ENCODE results near the gene FHIT.
A peak's percentile ranks its signal among the peaks of the same experiment; 100 is the strongest.
"Not testable (repeated sequence)": the region's sequence is repeated elsewhere in the genome, so short reads cannot be mapped to it uniquely, and the experiment has no call there.

FHIT gene

DNA sequence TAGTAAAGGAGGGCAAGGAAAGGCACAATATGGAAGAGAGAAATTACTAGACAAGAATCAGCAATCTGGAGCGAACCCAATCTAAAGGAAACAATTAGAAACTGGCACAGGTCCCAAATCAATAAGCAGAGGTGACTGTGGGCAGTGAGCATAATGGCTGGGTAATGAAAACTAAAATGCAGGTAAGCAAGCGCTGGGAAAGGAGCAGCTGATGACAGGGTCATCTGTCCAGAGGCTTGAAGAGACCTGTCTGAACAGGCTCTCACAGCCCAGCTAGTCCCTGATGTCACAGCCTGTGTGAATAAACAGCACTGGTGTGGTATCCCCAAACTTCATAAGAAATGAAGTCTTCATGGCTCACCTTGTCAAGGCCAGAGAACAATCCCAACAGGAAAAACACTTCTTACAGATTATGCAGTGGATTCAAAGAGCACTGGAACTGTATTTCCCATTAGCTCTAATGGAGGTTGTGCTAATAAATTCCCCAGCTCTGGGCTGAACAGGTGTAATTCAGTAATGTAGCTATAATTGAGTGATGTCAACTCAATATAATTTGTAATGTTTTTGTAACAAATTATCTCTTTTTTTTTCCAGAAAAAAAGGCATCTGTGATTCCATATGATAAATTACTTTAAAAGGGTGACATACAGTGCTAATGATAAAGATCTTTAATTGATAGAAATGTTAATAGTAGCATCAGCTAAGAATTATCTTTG is 197.3 kb downstream of the FHIT start:
- no peak for DNase-seq

DNA sequence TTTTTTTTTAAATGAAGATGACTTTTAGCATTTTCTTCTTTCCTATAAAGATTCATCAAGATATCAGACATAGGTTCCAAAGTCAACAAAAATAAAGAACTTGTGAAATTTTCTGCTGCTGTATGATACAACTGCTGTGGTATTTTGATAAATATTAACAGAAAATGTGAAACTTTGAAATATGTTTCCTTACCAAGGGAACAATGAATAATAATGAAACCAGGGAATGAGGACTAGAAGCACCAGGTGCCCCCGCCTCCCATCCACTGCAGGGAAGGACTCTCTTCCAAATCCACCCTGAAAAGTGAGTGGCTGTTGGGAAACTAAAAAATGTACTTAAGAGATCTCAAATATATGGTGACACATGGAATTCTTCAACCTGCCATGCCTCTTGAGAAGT is 198.4 kb downstream of the FHIT start:
- DNase-seq = no peak

DNA sequence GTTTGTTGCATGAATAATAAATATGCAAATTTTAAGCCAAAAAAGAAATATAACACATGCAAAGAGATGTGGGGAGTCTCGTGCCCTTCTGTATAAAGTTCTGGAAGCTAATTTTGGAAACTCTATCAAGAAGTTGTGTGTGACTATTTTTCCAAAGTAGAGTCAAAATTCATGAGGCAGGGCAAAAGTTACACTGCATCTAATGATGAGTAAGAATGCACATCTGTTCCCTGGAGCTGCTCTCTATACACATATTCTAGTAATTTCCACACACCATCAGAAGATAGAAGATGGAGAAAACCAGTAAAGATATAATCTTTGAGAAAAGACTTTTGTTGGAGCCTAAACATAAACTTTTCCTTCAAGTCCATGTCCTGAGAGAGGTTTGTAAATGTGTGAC is 199.6 kb downstream of the FHIT start:
- DNase-seq = no peak

DNA sequence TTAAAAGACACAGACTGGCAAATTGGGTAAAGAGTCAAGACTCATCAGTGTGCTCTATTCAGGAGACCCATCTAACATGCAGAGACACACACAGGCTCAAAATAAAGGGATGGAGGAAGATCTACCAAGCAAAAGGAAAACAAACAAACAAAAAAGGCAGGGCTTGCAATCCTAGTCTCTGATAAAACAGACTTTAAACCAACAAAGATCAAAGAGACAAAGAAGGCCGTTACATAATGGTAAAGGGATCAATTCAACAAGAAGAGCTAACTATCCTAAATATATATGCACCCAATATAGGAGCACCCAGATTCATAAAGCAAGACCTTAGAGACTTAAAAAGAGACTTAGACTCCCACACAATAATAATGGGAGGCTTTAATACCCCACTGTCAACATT is 206.1 kb downstream of the FHIT start:
- DNase-seq = not testable (repeated sequence)

DNA sequence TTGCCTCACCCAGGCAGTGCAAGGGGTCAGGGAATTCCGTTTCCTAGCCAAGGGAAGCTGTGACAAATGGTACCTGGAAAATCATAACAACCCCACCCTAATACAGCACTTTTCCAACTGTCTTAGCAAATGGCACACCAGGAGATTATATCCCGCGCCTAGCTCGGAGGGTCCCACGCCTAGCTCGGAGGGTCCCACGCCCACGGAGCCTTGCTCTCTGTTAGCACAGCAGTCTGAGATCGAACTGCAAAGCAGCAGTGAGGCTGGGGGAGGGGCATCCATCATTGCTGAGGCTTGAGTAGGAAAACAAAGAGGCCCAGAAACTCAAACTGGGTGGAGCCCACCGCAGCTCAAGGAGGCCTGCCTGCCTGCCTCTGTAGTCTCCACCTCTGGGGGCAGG is 208.1 kb downstream of the FHIT start:
- DNase-seq = no peak

DNA sequence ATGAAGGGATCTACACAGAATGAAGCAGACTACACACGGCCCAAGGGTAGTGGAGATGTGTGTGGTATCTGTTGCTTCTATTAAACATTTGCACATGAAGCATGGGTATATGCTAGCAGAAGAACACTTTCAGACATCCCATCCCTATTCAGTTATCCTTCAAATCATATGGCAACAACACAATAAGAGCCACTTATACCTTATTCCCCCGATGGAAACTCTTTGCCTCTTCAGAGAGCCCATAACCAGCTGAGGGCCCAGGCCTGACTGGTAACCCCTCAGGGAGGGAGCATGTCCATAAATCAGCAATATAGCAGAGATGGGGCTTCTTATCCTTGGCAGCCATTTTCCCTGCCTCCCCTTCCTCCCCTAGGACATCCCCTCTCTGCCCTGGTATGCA is 210.6 kb downstream of the FHIT start:
- DNase-seq = no peak

DNA sequence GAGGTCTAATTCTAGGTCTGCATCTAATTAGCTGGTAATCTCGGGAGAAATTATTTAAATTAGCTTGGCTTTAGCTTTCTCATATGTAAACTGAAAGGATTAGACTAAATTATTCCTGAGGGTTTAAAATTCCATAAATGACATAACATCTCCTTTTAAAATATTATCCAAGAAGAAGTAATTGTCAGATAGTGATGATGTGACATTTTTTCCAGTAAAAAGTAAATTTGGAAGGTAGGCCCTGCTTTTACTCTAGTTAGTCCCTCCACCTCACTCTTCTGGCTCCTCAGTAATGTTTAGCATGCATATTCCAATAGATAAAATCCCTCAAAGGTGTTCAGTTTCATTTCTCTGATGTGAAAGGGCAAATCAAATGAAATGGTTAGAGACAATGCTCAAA is 215.7 kb downstream of the FHIT start:
- no peak for DNase-seq

DNA sequence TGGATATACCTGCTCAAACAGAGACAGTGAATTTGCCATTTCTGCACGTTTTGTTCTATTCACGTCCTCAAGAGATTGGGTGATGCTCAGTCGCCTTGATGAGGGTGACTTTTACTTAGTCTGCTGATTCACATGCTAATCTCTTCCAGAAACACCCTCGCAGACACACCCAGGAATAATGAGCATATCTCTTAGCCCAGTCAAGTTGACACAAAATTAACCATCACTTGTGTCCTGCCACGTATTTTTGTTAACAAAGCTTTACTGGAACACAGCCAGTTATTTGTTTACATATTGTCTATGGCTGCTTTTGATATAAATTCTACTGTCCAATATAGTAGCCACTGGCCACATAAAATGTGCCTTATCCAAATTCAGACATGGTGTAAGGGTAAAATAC is 218.3 kb downstream of the FHIT start:
- no peak for DNase-seq

DNA sequence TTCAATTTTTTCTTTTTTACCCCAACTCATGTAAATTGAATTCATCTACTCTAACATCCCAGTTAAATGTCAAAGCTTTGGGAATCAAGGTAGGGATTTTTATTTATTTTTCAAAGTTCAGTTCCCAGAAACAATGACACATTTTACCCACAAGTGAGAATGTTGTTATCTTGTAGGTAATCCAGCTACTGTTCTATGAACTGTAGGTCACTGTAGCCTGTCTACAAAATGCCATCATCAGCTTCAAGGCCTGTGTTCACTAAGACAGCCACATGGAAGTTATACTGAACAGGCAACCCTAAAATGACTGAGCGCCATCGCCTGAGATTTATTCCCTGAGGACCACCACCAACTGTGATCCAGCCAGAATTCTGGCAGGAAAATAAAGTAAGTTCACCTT is 219.7 kb downstream of the FHIT start:
- no peak for DNase-seq

DNA sequence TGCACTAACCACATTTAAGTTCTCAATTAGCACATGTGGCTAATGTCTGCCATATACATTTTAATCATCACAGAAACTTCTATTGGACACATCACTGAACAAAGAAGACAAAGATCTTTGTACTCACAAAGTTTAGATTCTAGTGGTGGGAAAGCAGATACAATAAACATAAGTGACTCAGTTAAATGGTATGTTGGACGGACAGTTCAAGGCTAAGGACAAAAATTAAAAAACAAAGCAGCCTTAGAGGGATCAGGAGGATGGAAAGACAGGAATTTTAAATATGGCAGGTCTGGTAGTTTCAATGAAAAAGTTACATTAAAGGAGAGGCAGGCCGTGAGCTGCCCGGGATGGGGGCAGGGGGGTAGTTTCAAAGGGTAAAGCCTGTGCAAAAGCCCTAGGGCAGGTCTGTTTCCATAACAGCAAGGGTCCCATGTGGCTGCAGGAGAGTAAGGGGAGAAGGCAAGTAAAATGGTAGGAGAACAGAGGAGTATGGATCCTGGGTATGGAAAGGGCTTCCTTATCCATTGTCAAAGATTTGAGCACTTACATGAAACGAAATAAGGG is 220.7 kb downstream of the FHIT start:
- DNase-seq = peak; percentile 17

DNA sequence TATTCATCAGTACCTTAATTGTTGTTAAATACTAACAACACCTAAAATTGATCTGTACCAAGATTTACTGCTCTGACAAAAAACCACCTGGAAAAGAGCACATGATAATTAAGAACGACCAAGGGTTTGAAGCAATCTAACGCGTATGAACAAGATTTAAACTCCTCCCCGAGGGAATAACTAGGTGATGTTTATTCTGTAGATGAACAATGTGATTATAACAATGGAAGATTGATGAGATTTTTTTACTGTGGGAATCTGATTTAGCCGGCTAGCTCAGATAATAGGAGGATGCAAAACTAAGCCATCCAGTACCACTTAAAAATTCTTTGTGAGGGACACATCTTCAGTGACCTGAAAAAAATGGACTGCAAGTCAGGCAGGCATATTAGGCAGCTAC is 222.1 kb downstream of the FHIT start:
- DNase-seq = no peak

DNA sequence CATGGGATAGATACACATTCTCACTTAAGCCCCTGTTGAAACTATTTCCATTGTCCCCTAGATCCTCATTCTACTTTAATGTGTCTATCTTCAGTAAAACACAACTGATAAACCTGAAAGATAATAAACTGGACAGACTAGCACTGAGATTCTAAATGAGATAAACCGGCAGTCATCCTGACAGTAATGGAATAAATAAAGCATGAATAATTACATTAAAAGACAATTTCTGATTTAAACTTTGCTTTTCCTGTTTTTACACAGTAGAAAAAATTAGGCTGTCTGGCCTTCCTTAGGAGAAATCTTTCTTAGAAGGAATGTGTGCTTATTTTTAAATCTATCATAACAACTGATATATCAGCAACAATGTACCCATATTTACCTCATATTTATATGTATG is 232.4 kb downstream of the FHIT start:
- DNase-seq = no peak

DNA sequence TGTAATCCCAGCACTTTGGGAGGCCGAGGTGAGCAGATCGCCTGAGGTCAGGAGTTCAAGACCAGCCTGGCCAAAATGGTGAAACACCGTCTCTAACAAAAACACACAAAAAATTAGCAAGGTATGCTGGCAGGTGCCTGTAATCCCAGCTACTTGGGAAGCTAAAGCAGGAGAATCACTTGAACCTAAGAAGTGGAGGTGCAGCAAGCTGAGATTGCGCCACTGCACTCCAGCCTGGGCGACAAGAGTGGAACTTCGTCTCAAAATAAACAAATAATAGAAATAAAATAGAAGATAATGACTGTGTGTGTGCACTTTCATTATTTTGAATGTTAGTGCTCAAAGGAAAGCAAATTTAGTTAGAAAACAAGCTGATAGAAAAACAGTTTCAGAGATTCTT is 234.2 kb downstream of the FHIT start:
- DNase-seq = not testable (repeated sequence)

DNA sequence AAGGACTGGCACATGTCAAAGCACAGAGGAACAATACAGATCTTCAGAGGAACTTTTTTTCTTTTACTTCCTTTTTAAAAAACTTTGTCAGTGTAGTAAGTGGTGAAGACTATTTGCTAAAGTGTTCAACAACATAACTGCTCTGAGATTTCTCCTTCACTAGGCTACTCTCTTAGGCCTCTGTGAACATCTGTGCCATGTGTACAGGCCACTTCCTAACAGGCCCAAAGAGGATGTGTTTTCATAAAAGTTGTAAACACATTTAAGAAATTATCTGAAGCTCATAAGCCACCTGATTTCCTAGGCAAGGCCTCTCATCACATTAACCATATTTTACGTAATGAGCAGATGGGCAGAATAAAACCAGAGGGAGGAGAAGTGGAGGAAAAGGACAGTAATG is 235.4 kb downstream of the FHIT start:
- DNase-seq = no peak

DNA sequence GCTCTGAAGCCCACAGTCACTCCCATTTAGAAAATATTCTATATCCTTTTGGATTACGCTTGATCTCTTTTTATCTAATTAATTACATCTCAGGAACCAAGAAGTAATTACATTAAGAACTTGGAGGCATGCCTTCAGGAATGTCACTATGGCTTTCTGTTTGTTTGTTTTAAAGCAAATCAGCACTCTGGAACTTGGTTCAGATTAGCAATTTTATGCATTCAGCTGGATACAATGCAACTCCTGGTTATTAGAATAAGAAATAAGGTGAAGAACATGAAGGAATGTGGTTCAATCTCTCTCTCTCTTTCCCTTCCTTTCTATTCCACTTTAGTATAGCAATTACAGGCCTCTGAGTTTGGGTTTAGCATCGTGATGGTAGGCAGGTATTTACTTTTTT is 235.8 kb downstream of the FHIT start:
- no peak for DNase-seq

DNA sequence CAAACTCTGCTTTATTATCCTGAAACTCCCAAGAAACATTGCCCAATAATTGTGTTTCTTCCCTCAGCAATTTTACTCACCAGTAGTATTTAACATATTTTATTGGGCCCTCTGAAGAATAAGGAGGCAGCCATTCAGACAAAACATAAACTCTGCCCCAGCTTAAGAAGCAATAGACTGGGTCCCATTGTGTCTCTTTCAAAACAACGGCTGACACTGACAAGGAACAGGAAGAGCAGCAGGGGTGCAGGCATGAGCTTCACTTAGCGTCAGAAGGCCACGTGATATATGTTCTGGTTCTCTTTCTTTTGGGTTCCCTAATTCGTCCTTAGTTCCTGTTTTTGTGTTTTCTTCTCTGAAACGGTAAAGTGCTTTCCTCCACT is 242.3 kb downstream of the FHIT start:
- no peak for DNase-seq

DNA sequence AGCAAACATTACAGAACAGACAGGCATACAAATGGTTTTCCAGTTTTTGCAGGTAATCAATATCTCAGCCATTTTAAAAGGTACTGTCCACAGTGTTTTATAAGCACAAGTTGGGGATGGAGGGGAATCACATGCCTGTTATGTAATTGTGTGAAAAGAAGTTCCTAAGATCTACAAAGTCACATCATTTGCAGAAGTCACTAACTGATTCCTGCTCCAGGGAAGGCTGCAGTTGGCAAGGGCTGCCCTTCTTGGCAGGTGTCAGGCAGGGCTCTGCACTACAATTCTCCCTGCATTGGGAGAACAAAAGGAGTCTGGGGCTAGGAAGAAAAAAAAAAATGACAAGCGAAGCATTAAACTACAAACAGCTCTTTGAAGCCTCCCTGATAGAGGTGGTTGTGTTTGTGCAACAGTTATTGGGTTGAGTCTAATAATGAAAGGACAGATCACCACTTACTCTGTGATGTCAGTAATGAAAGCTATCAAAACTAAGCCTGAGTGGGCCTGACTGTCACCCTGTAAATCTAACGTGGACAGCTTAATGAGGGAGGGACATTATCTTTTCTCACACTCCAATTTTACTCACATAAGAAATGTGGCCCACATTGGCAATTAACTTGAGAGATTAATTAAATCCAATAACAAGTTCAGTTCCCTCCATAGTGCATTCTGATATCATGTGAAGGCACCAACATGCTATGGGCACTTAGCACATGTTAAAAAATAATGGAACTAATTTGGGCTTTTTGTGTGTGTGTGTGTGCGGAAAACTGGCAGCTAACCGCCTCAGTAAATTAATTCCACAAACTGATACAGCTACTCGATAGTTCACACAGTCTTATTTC is 242.9 kb downstream of the FHIT start:
- DNase-seq = no peak

DNA sequence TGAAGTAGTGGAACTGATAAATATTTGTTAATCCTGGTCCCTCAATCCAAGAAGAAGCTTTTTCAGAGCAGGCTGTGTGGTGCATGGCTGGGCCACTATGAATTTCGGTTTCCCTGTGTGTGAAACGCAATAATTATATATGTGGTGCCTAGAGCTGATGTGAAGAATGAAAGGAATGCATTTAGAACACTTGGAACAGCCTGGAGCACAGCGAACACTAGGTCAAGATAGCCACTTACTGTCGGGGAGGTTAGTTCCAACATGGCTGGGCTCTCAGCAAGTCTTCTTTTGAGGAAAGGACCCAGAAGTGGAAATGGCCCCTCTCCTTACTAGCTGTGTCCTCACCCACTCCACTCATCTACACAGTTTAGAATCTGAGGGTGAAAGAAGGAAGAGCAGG is 245.7 kb downstream of the FHIT start:
- DNase-seq = no peak

DNA sequence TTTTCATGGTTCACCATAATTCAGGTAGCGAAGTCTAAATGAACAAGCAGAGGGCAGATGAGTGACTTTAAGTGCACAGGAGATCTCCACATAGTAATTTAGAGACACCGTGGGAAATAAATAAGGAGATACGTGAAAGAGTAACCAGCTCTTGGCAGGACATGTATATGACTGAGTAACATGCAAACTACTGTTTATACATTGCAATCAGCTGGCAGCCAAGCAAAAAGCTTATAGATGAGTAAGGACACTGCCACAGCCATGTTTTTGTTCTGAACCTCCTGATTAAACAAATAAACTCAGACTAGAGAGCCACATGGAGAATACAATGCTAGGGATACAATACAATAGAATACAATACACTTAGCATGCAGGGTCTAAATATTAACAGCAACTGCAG is 252.4 kb downstream of the FHIT start:
- no peak for DNase-seq

DNA sequence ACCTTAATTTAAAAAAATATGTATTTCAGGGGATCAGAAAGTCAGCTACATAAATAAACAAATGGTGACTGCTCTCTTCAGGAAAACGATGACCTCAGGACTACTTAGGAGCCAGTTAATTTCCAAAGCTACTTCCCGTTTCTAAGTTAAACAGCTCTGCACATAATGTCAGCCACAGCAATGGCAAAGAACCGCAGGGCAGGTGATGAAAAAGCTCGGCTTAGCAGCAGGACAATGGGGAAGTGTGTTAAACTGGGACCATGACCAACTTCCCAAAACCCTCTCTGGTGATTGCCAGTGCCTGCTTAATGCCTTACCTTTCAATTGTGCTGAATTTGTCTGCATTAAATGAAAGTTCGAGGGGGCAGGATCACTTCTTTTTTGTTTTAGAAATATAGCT is 258.9 kb downstream of the FHIT start:
- no peak for DNase-seq

DNA sequence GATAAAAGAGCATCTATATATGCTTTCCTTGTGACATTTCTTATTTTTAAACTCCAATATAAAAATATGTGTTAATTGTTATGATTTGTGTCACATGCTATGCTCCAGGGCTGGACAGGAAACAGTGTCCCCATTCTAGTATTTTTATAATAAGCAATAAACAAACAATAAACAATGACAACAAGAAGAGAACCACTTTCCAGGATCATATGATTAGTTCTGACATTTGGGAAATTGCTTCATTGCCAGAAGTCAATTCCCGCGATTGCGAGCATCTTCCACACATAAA is 260.9 kb downstream of the FHIT start:
- DNase-seq = no peak

DNA sequence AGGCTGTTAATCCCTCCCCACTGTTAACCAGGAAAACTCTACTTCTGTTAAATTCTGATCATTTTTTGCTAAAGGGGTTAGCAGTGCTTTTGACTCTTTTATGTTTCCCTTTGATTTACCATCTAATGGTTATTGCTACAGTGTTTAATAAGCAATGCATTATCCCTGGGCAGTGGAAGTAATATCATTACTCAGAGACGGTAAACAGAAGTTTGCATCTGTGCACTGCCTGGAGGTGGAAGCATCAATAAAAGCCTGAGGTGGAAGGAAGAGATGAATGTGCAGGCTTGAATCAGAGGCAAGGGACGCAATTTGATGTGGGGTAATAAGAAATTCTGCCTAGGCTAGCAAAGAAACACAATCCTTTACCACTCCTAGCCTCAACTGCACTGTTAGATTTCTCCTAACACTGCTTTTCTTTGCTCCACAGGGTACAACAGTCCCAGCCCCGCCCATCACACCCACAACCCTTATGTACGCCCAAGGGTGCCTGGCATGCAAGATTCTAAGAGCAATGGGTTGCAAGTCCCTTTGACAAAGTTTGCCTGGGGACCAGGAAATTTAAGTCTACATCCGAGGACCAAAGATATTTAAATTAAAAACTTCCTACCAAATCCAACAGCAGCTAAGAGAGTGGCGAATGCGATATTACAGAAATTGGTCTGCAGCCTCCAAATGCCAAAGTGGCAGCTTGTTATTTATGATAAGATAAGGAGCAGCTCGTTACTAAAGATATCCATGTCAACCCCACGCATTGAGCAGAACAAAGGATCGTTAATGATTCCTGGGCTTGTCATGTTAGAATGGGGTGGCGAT is 261.4 kb downstream of the FHIT start:
- DNase-seq = no peak

DNA sequence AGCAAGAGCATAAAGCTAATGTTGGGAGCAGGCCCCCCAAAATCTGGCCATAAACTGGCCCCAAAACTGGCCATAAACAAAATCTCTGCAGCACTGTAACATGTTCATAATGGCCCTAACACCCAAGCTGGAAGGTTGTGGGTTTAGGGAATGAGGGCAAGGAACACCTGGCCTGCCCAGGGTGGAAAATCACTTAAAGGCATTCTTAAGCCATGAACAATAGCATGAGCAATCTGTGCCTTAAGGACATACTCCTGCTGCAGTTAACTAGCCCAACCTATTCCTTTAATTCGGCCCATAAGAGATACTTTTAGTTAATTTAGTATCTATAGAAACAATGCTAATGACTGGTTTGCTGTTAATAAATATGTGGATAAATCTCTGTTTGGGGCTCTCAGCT is 264.1 kb downstream of the FHIT start:
- DNase-seq = not testable (repeated sequence)

Data from fibroblast of skin of scalp (primary cell).